ENCODE data around the gene KIAA1217.

DNA sequence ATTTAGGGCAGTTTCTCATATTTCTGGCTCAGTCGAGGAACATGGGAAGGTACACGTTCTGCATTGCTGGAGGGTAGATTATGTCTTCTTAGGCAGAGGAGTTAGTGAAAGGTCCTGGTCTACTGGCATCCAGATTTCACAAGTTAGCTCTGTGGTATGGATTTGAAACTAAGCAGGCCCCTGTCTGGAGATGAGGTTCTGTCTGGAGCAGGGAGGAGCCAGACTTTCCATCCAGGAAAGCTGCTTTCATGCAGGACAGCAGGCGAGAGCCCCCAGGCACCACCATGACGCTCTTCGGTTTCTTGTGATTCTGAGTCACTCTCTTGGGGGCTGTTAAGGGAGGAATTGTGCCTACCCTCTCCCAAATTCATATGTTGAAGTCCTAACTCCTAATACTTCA, 184.3 kb downstream of the KIAA1217 start:
- TF ChIP-seq POLR2AphosphoS5 (IDR thresholded peaks at IDR 0.05) = no peak
- no peak for TF ChIP-seq CTCF (IDR thresholded peaks at IDR 0.05)
- no peak for TF ChIP-seq POLR2A (IDR thresholded peaks at IDR 0.05)

Measured in prostate gland (tissue), 2 donors.